Osteoblast (primary cell): ENCODE measurements around the gene HUS1B. TPM values are rescaled to one million over a fixed set of nuclear protein-coding genes. Genes with fewer than 3 reads are reported as not detected.
"Not testable (repeated sequence)": the region's sequence is repeated elsewhere in the genome, so short reads cannot be mapped to it uniquely, and the experiment has no call there.

ENCODE experiments used
- DNase-seq: peaks from one replicate; pipeline ENCODE4 v3.0.0; 2011; ENCODE audit warnings: low spot score, mixed read lengths; ENCODE audit not compliant: insufficient read length; ENCODE audit errors: missing footprints
- H2AFZ ChIP-seq: 2 replicates; pipeline ENCODE4 v1.6.0; 2011; ENCODE audit warnings: mild to moderate bottlenecking, low read length
- H3K27ac ChIP-seq: 2 replicates; pipeline ENCODE4 v1.5.1; 2011; ENCODE audit warnings: mild to moderate bottlenecking, low read depth, low read length, moderate library complexity
- H3K27me3 ChIP-seq: 2 replicates; pipeline ENCODE4 v1.6.0; 2012; ENCODE audit warnings: mild to moderate bottlenecking, control low read depth, inconsistent platforms, low read length, moderate library complexity; ENCODE audit not compliant: insufficient read depth
- H3K36me3 ChIP-seq: 2 replicates; pipeline ENCODE4 v1.5.1; 2011; ENCODE audit warnings: mild to moderate bottlenecking, low read length, control low read depth, moderate library complexity; ENCODE audit not compliant: insufficient read depth
- H3K4me1 ChIP-seq: 2 replicates; pipeline ENCODE4 v1.5.1; 2011; ENCODE audit warnings: mild to moderate bottlenecking, low read length, control low read depth, moderate library complexity; ENCODE audit not compliant: insufficient read depth
- H3K4me2 ChIP-seq: 2 replicates; pipeline ENCODE4 v1.6.0; 2011; ENCODE audit warnings: mild to moderate bottlenecking, low read length; ENCODE audit not compliant: insufficient read depth
- H3K4me3 ChIP-seq: fragments of 200-600 bp; sonication (generic); 3 replicates; pipeline ENCODE4 v1.5.1; 2012; ENCODE audit warnings: mild to moderate bottlenecking, low read length, inconsistent platforms; ENCODE audit not compliant: insufficient read depth
- H3K79me2 ChIP-seq: 2 replicates; pipeline ENCODE4 v1.6.0; 2012; ENCODE audit warnings: mild to moderate bottlenecking, low read length, control low read depth, inconsistent platforms; ENCODE audit not compliant: insufficient read depth
- H3K9me3 ChIP-seq: 2 replicates; pipeline ENCODE4 v1.5.1; 2011; ENCODE audit warnings: low read depth, low read length, control low read depth
- H4K20me1 ChIP-seq: 2 replicates; pipeline ENCODE4 v1.6.0; 2012; ENCODE audit warnings: mild to moderate bottlenecking, low read length, control low read depth; ENCODE audit not compliant: insufficient read depth
- CTCF ChIP-seq: IDR thresholded peaks from 2 replicates; pipeline ENCODE4 v1.5.1; 2011; ENCODE audit warnings: mild to moderate bottlenecking, low read depth, low read length, moderate library complexity; ENCODE audit errors: extremely low read depth
- total RNA-seq: library from RNA; depleted of rRNA; stranded (reverse); fragments of >200 nt; gene quantifications from 2 replicates; pipeline ENCODE4 v1.2.3, GENCODE V29; 2012

The HUS1B gene
- total RNA-seq, 1 donor: 0.72 TPM

GRCh38 chr6:699319-699718, 42.4 kb upstream of the HUS1B start:
- Histone ChIP-seq H3K4me2 (peak overlapping the region; percentile 32), H3K4me3 (no peak overlapping the region), H3K27me3 (peaks cover 9% of the 10 kb centered on the region), H3K4me1 (no peaks in the 10 kb centered on the region), H3K36me3 (no peaks in the 10 kb centered on the region), H2AFZ (no peak overlapping the region), H3K79me2 (no peaks in the 10 kb centered on the region), H3K27ac (no peak overlapping the region), H3K9me3 (no peaks in the 10 kb centered on the region), H4K20me1 (no peaks in the 10 kb centered on the region)
- TF ChIP-seq CTCF: no peak
- peak; percentile 53 for DNase-seq

GRCh38 chr6:694431-695126, 37.7 kb upstream of the HUS1B start:
- not testable (repeated sequence) for H3K9me3 ChIP-seq

GRCh38 chr6:693723-694009, 36.8 kb upstream of the HUS1B start:
- Histone ChIP-seq H2AFZ (peak overlapping the region; percentile 98), H3K79me2 (peaks cover 38% of the 10 kb centered on the region)
- no peak for TF ChIP-seq CTCF

More at GRCh38 chr6:694431-695126, 37.7 kb upstream of the HUS1B start:
- not testable (repeated sequence) for H3K27ac ChIP-seq, H3K4me3 ChIP-seq, H3K4me2 ChIP-seq, H3K36me3 ChIP-seq, H3K27me3 ChIP-seq, H3K4me1 ChIP-seq, H4K20me1 ChIP-seq, DNase-seq, H2AFZ ChIP-seq
- peaks cover 29% of the 10 kb centered on the region for H3K79me2 ChIP-seq

GRCh38 chr6:692858-693722, 36.2 kb upstream of the HUS1B start, which contains the start of gene EXOC2:
EXOC2 (minus strand) TSS chr6:693139; CDS start chr6:637818, 55,321 bp downstream.
- peak; percentile 98 for DNase-seq
- Histone ChIP-seq H3K27me3 (no peaks in the 10 kb centered on the region), H3K4me3 (peak within 1 kb of the TSS; percentile 95), H4K20me1 (peaks cover 2% of the 10 kb centered on the region), H3K9me3 (no peaks in the 10 kb centered on the region), H3K36me3 (peaks cover 5% of the 10 kb centered on the region), H2AFZ (peak within 1 kb of the TSS; percentile 98), H3K79me2 (peaks cover 44% of the 10 kb centered on the region), H3K4me1 (peaks cover 5% of the 10 kb centered on the region), H3K4me2 (peak within 1 kb of the TSS; percentile 98), H3K27ac (peak within 1 kb of the TSS; percentile 66)
- TF ChIP-seq CTCF: no peak

More at GRCh38 chr6:693723-694009, 36.8 kb upstream of the HUS1B start:
- no peak for DNase-seq
- H3K4me1 ChIP-seq: peaks cover 5% of the 10 kb centered on the region
- peaks cover 5% of the 10 kb centered on the region for H3K36me3 ChIP-seq
- H4K20me1 ChIP-seq: peaks cover 2% of the 10 kb centered on the region
- no peak overlapping the region for H3K27ac ChIP-seq
- no peaks in the 10 kb centered on the region for H3K9me3 ChIP-seq
- H3K27me3 ChIP-seq: no peaks in the 10 kb centered on the region
- H3K4me2 ChIP-seq: peak overlapping the region; percentile 98
- H3K4me3 ChIP-seq: peak overlapping the region; percentile 95
